H9 (cell line): ENCODE results near the gene DIAPH2. TPM values are rescaled to one million over a fixed set of nuclear protein-coding genes. Genes with fewer than 3 reads are reported as not detected.

ENCODE experiments used
- DNase-seq: peaks from one replicate; pipeline ENCODE4 v3.0.0-alpha.2; 2017
- H2AFZ ChIP-seq: one replicate; pipeline ENCODE4 v1.6.1; 2013; ENCODE audit warnings: mild to moderate bottlenecking, low read length, control low read depth, moderate library complexity
- H2AK5ac ChIP-seq: 2 replicates; pipeline ENCODE4 v1.6.1; 2013; ENCODE audit warnings: low read length, control low read depth, mixed read lengths; ENCODE audit not compliant: insufficient read length
- H2BK120ac ChIP-seq: one replicate; pipeline ENCODE4 v1.6.1; 2013; ENCODE audit warnings: low read depth, mild to moderate bottlenecking, low read length, control low read depth, inconsistent platforms; ENCODE audit not compliant: poor library complexity, severe bottlenecking
- H2BK12ac ChIP-seq: 2 replicates; pipeline ENCODE4 v1.6.1; 2013; ENCODE audit warnings: low read length, control low read depth, mixed read lengths, low read depth; ENCODE audit not compliant: insufficient read length
- H2BK15ac ChIP-seq: 2 replicates; pipeline ENCODE4 v1.6.1; 2013; ENCODE audit warnings: low read depth, low read length, control low read depth
- H2BK20ac ChIP-seq: one replicate; pipeline ENCODE4 v1.6.1; 2013; ENCODE audit warnings: low read depth, mild to moderate bottlenecking, low read length, control low read depth, inconsistent platforms; ENCODE audit not compliant: poor library complexity, severe bottlenecking
- H2BK5ac ChIP-seq: 2 replicates; pipeline ENCODE4 v1.6.1; 2013; ENCODE audit warnings: low read length, control low read depth, mixed read lengths; ENCODE audit not compliant: insufficient read length
- H3K14ac ChIP-seq: 2 replicates; pipeline ENCODE4 v1.6.1; 2013; ENCODE audit warnings: low read length, control low read depth; ENCODE audit not compliant: insufficient read depth
- H3K18ac ChIP-seq: 2 replicates; pipeline ENCODE4 v1.6.1; 2013; ENCODE audit warnings: low read depth, mild to moderate bottlenecking, mixed read lengths, low read length, control low read depth; ENCODE audit not compliant: insufficient read length
- H3K23ac ChIP-seq: 2 replicates; pipeline ENCODE4 v1.6.1; 2013; ENCODE audit warnings: low read length, control low read depth, mixed read lengths, low read depth; ENCODE audit not compliant: insufficient read length
- H3K23me2 ChIP-seq: 2 replicates; pipeline ENCODE4 v1.6.1; 2013; ENCODE audit warnings: low read depth, mild to moderate bottlenecking, mixed read lengths, low read length, control low read depth; ENCODE audit not compliant: insufficient read length, poor library complexity, severe bottlenecking
- H3K27ac ChIP-seq: 2 replicates; pipeline ENCODE4 v1.5.1; 2013; ENCODE audit warnings: low read length, control low read depth, mixed read lengths, low read depth; ENCODE audit not compliant: insufficient read length
- H3K27me3 ChIP-seq: 2 replicates; pipeline ENCODE4 v1.6.1; 2013; ENCODE audit warnings: low read length, control low read depth, inconsistent platforms; ENCODE audit not compliant: insufficient read depth
- H3K4ac ChIP-seq: 2 replicates; pipeline ENCODE4 v1.6.1; 2013; ENCODE audit warnings: low read depth, mild to moderate bottlenecking, control low read depth, inconsistent platforms, low read length, moderate library complexity
- H3K4me1 ChIP-seq: 2 replicates; pipeline ENCODE4 v1.6.1; 2013; ENCODE audit warnings: low read length, control low read depth, inconsistent platforms; ENCODE audit not compliant: insufficient read depth
- H3K4me2 ChIP-seq: 2 replicates; pipeline ENCODE4 v1.6.1; 2013; ENCODE audit warnings: low read length, control low read depth, mixed read lengths; ENCODE audit not compliant: insufficient read length, insufficient read depth
- H3K56ac ChIP-seq: 2 replicates; pipeline ENCODE4 v1.6.1; 2013; ENCODE audit warnings: low read depth, mild to moderate bottlenecking, mixed read lengths, low read length, control low read depth; ENCODE audit not compliant: insufficient read length
- H3K79me1 ChIP-seq: 2 replicates; pipeline ENCODE4 v1.6.1; 2013; ENCODE audit warnings: low read depth, mild to moderate bottlenecking, moderate library complexity, low read length, control low read depth, inconsistent platforms; ENCODE audit not compliant: insufficient read depth, poor library complexity, severe bottlenecking
- H3K79me2 ChIP-seq: 2 replicates; pipeline ENCODE4 v1.6.1; 2013; ENCODE audit warnings: low read length, control low read depth, inconsistent platforms; ENCODE audit not compliant: insufficient read depth
- H3K9ac ChIP-seq: 2 replicates; pipeline ENCODE4 v1.6.1; 2013; ENCODE audit warnings: low read length, control low read depth, mixed read lengths; ENCODE audit not compliant: insufficient read length; ENCODE audit errors: extremely low read depth
- H3K9me3 ChIP-seq: one replicate; pipeline ENCODE4 v1.6.1; 2013; ENCODE audit warnings: low read depth, low read length, inconsistent platforms; ENCODE audit not compliant: control insufficient read depth
- H3T11ph ChIP-seq: one replicate; pipeline ENCODE4 v1.6.1; 2013; ENCODE audit warnings: mild to moderate bottlenecking, low read length, control low read depth, inconsistent platforms
- H4K20me1 ChIP-seq: one replicate; pipeline ENCODE4 v1.6.1; 2013; ENCODE audit not compliant: control insufficient read depth, insufficient read length, insufficient read depth
- H4K5ac ChIP-seq: 2 replicates; pipeline ENCODE4 v1.6.1; 2013; ENCODE audit warnings: low read depth, mild to moderate bottlenecking, mixed read lengths, low read length, control low read depth; ENCODE audit not compliant: insufficient read length
- H4K8ac ChIP-seq: replicated peaks from 2 replicates; pipeline ENCODE4 v1.6.1; 2013; ENCODE audit warnings: low read length, control low read depth, mixed read lengths, low read depth; ENCODE audit not compliant: insufficient read length
- H4K91ac ChIP-seq: 2 replicates; pipeline ENCODE4 v1.6.1; 2013; ENCODE audit warnings: low read depth, mild to moderate bottlenecking, moderate library complexity, mixed read lengths, low read length, control low read depth; ENCODE audit not compliant: insufficient read length
- H3K27ac Mint-ChIP-seq, 3 experiments: 2 replicates in 2 of 3; 3 replicates in 1 of 3; pipeline ENCODE4 v1.8.0; 2020 to 2021; ENCODE audit warnings: mixed read lengths in 3 of 3, mild to moderate bottlenecking in 1 of 3, moderate library complexity in 1 of 3
- H3K27me3 Mint-ChIP-seq: 2 replicates; pipeline ENCODE4 v1.8.0; 2021; ENCODE audit warnings: low read depth, mild to moderate bottlenecking, moderate library complexity, mixed read lengths
- H3K36me3 Mint-ChIP-seq, 3 experiments: 2 replicates in 2 of 3; 3 replicates in 1 of 3; pipeline ENCODE4 v1.8.0; 2020 to 2021; ENCODE audit warnings: low read depth in 3 of 3, mixed read lengths in 3 of 3; ENCODE audit not compliant: insufficient read depth in 1 of 3
- H3K4me1 Mint-ChIP-seq, 2 experiments: 2 replicates each; pipeline ENCODE4 v1.8.0; 2020; ENCODE audit warnings: mixed read lengths in 2 of 2
- H3K4me3 Mint-ChIP-seq, 2 experiments: 2 replicates in 1 of 2; 3 replicates in 1 of 2; pipeline ENCODE4 v1.8.0; 2020 to 2021; ENCODE audit warnings: mild to moderate bottlenecking in 2 of 2, mixed read lengths in 2 of 2, moderate library complexity in 1 of 2
- H3K9me3 Mint-ChIP-seq, 2 experiments: 2 replicates in 1 of 2; 3 replicates in 1 of 2; pipeline ENCODE4 v1.8.0; 2020; ENCODE audit warnings: mild to moderate bottlenecking in 2 of 2, mixed read lengths in 2 of 2, moderate library complexity in 1 of 2
- CTCF ChIP-seq: fragments of 200-600 bp; sonication (generic); conservative IDR thresholded peaks from 3 replicates; pipeline ENCODE4 v1.8.0; 2021; ENCODE audit warnings: antibody characterized with exemption, mild to moderate bottlenecking
- WGBS: extraction: QIAGEN DNeasy Blood & Tissue Kit; methylation state at CpG from one replicate; pipeline ENCODE4 v1.1.7; 2013; ENCODE audit warnings: missing lambda C conversion rate, low lambda C conversion rate, mixed read lengths; ENCODE audit not compliant: insufficient read length; ENCODE audit errors: extremely low coverage; 5-methylcytosine and 5-hydroxymethylcytosine counted together
- total RNA-seq: library from RNA; stranded (reverse); gene quantifications from 2 replicates; pipeline ENCODE4 v1.2.1, GENCODE V29; 2021

The DIAPH2 gene
- total RNA-seq, 1 experiment from 2014 or later, result 45.4 TPM

- Histone ChIP-seq H2AFZ (no peak overlapping the region), H3K23ac (no peak overlapping the region), H3K9ac (no peak overlapping the region), H4K5ac (no peak overlapping the region), H2BK5ac (no peak overlapping the region), H2BK12ac (no peak overlapping the region), H3K79me1 (no peaks in the 10 kb centered on the region), H3K4ac (no peak overlapping the region), H3K9me3 (no peaks in the 10 kb centered on the region), H4K8ac (no peak overlapping the region), H2AK5ac (no peak overlapping the region), H3K4me1 (no peaks in the 10 kb centered on the region), H3K56ac (no peak overlapping the region), H3K18ac (no peak overlapping the region), H4K91ac (no peak overlapping the region), H3K14ac (no peak overlapping the region), H2BK15ac (no peak overlapping the region), H2BK20ac (no peak overlapping the region), H4K20me1 (no peaks in the 10 kb centered on the region), H2BK120ac (no peak overlapping the region), H3K27me3 (no peaks in the 10 kb centered on the region), H3K23me2 (no peaks in the 10 kb centered on the region), H3K79me2 (no peaks in the 10 kb centered on the region), H3T11ph (no peak overlapping the region), H3K27ac (no peak overlapping the region), H3K4me2 (no peak overlapping the region)
- no peak for TF ChIP-seq CTCF
- H3K4me3 Mint-ChIP-seq, result no peak overlapping the region
- peaks cover 2 to 3% of the 10 kb centered on the region in 2 experiments; a peak in 2 of 4 replicates for H3K4me1 Mint-ChIP-seq
- WGBS, result no CpG with 5 or more reads among the region's 3 CpGs
- H3K36me3 Mint-ChIP-seq, result no peaks in the 10 kb centered on the region; a peak in 1 of 7 replicates
- H3K27me3 Mint-ChIP-seq, result no peaks in the 10 kb centered on the region
- H3K9me3 Mint-ChIP-seq, result no peaks in the 10 kb centered on the region
- no peak for DNase-seq
- H3K27ac Mint-ChIP-seq, result no peak overlapping the region
Observed at GRCh38 chrX:97126020-97126419, 441.4 kb downstream of the DIAPH2 start.
